Tibial nerve (tissue), 4 donors: ENCODE data around the gene ZC3HAV1L.

Experiments used
- EP300 ChIP-seq, 2 donors: sonication (generic); formaldehyde crosslinking; IDR thresholded peaks; one replicate each; pipeline ENCODE4 v1.6.1; 2017; ENCODE audit warnings: antibody characterized with exemption in 2 of 2, mild to moderate bottlenecking in 1 of 2
- POLR2A ChIP-seq, 2 donors: fragments of 450-650 bp; IDR thresholded peaks; one replicate each; pipeline ENCODE4 v1.6.1; 2017; ENCODE audit warnings: antibody characterized with exemption in 2 of 2, mild to moderate bottlenecking in 2 of 2, moderate library complexity in 2 of 2
- TF ChIP-seq, protein P1 (sequence below), 5 experiments: fragments of 200-600 bp in 3 of 5; fragments of 450-650 bp in 2 of 5; sonication (generic) in 3 of 5; IDR thresholded peaks; one replicate each; pipeline ENCODE4 v1.5.1; 2016 to 2019; ENCODE audit warnings: antibody characterized with exemption in 5 of 5, mild to moderate bottlenecking in 3 of 5, moderate library complexity in 2 of 5

DNA sequence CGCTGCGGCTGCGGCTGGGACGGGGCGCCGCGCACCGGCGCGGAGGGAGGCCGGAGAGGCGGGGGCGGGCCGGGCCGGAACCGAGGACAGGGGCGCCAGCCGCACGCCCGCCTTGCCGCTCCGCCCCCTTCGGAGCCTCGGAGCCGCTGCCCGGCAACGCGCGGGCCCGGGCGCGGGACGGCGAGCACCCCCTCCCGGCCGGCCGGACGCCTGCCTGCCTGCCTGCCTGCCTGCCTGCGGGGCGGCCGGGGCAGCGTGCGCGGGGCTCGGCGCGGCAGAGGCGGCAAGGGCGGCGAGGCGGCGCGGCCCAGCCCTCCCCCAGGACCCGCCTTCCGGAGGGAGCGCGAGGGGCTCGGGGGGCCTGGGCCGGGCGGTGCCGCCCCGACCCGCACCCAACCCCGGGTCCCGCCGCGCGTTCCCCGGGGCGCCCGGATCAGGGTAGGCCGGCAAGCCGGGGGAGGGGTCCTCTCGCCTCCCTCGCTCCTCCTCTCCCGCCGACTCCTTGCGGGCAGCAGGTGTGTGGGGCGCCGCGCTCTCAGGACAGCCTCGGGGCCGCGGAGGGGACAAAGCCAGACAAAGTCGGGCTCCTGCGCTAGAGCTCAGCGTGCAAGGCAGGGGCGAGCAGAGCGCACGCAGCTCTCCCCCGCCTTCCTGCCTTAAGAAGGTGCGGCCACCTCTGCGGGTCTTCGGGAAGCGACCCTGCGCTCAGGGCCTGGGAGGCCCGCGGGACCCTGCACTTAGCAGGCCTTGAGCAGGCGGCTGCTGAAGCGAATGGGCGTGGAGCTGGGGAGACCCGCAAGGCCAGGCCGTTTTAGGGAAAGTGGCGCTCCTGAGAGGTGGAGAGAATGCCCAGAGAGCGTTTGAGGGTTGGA lies 54.3 kb downstream of the ZC3HAV1L start, which contains the start of gene KIAA1549:
- TF ChIP-seq, protein P1, sequence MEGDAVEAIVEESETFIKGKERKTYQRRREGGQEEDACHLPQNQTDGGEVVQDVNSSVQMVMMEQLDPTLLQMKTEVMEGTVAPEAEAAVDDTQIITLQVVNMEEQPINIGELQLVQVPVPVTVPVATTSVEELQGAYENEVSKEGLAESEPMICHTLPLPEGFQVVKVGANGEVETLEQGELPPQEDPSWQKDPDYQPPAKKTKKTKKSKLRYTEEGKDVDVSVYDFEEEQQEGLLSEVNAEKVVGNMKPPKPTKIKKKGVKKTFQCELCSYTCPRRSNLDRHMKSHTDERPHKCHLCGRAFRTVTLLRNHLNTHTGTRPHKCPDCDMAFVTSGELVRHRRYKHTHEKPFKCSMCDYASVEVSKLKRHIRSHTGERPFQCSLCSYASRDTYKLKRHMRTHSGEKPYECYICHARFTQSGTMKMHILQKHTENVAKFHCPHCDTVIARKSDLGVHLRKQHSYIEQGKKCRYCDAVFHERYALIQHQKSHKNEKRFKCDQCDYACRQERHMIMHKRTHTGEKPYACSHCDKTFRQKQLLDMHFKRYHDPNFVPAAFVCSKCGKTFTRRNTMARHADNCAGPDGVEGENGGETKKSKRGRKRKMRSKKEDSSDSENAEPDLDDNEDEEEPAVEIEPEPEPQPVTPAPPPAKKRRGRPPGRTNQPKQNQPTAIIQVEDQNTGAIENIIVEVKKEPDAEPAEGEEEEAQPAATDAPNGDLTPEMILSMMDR (IDR thresholded peaks at IDR 0.05): peak in 4 of 5 experiments; percentile 22 to 65 (median 52)
- TF ChIP-seq POLR2A (IDR thresholded peaks at IDR 0.05) (no peak), EP300 (IDR thresholded peaks at IDR 0.05) (no peak)
